NAMALWA (cell line): ENCODE measurements around the gene MRPL17.
"Not testable (repeated sequence)": the region's sequence is repeated elsewhere in the genome, so short reads cannot be mapped to it uniquely, and the experiment has no call there.

Experiments
- DNase-seq: peaks from one replicate; pipeline ENCODE4 v3.0.0-alpha.2; 2015; ENCODE audit warnings: low spot score

The MRPL17 gene

DNA sequence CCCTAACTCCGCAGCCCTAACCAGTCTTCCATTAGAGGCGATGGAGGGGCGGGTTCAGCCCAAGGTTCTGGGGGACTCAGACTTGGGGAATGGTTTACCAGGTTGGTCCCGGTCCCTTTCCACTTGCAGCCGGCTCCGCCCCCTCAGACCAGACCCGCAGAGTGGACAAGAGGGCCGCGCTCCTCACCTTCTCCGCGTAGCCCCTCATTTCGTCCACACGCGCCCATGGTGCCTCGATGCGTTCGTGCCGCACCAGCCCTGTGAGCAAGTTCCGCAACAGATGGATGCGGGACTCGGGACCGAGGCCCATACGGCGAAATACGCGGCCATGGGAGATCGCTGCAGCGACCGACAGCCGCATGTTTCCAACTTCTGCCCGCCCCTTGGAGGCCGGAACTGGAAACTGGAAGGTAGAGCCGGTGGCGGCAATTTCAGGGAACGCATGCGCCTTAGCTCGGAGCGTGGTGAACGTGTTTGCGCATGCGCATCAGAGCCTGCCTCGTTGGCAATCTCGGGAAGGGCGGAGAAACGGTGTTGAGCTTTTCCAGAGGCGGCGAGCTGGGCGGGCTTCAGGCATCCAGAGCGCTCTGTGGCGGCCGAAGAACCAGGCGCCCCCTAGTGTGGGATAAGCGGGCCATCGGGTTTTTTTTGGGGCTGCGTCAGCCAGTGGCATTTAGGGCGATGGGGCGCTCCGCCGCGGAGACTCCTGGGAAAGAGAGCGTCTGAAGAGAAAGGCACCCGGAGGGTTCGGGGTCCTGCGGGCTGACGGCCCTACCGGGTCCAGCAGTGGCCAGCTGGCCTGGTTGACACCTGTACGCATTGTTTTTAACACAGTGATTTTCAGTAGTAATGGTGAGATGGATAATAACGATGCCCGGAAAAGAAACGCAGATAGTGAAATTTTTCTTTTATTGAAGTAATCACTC is at the start of gene MRPL17:
Gene MRPL17 (minus strand): TSS at position 405 of the 926 bp plus-strand sequence. CDS start 44 bp downstream, at position 361.
- DNase-seq = peak; percentile 99

DNA sequence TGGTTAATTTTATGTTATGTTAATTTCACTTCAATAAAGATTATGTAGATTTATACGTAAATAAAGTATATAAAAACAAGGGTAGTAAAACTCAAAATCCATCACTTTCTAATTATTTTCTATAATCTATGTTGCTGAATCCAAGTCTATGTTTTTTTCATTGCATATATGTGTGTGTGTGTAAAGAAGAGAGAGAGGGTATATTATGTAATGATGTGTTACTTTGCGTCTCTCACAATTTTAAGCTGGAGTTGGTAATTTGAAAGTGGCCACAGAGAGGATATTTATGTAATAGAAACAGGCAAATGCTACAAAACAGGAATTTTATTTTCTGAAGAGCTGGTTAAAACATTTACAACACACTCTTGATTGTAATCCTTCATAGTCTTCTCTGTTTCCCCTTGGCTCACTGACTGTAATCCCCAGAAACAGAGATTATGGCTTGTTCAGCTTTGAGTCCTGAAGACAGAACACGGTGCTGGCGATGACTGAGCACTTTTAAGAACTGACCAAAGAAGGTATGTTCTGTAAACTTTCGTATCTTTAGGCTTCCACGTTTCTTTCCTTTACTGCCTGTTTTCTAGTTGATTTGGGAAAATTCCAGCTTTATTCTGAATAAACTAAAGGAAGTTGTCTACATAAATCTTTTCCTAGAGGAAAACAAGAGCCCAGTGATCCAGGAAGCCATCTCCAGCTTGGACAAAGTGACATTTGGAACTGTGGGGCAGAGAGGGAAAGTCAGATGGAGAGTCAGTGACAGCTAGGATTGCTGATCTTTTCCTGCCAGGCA is 45.0 kb upstream of the MRPL17 start:
- DNase-seq = no peak

DNA sequence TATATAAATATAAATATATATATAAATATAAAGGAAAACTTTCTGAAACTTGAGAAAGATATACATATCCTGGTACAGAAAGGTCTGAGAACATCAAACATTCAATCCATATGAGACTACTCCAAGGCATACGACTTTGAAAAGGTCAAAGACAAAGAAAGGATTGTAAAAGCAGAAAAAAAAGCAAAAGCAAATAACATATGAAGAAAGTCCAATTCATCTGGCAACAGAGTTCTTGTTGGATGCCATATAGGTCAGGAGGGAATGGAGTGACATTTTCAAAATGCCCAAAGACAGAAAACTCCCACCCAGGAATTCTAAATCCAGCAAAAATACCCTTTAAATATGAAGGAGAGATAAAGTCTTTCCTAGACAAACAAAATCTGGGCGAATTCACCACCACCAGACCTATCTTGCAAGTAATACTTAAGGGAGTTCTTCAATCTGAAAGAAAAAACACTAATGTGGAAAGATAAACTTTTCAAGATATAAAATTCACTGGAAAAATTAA is 42.3 kb upstream of the MRPL17 start:
- DNase-seq = no peak

DNA sequence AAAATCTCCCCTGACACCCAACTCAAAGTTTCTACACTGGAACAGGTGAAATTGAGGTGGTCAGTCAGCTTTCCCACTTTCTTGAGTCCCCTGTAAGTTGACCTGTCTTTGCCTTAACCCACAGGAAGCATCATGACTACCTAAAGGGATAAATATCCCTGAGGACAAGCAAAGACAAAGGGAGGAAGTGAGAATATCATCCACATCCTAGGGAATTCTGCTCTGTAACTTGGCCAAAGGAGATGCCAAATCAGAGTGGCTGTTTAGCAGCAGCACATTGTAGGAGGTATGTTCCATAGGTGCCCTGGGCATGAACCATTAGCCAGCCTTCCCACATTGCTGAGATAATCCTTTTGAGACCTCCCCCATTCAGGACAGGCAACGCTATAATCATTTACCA is 40.9 kb upstream of the MRPL17 start:
- DNase-seq = no peak

DNA sequence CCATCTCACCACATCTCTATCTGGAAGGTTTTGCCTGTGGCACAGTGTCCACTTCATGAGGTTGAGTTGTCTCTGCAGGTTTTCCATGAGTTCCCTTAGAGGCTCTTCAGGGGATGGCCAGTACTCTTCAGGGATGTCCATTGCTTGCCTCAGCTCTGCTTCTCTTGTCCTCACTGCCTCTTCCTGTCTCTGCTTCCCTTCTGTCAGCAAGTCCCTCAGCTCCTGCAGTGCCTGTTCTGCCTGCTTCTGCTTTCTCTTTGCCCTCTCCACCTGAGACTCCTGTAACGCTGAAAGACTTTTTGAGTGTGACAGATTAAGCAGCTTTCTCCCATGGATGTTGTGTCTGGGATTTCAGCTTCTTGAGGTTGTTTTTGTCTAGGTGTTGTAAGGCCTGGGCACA is 38.2 kb upstream of the MRPL17 start:
- no peak for DNase-seq

DNA sequence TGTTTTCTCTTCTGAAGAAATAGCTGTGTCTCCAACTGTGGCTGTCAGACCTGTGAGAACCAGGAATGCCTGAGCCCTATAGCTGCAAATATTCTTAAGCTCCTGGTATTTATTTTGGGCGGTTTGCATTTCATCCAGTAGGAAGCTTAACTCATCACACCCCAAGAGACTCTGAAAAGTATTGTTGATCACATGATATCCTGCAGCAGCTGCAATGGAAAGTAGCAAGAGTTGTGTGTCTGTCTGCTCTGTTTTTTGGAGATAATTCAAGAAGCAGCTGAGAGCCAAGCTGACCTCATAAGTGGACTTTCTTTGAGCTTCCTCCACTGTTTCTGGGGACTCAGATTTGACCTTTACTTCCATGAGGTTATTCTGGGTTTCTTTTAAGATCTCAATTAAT is 36.4 kb upstream of the MRPL17 start:
- no peak for DNase-seq

DNA sequence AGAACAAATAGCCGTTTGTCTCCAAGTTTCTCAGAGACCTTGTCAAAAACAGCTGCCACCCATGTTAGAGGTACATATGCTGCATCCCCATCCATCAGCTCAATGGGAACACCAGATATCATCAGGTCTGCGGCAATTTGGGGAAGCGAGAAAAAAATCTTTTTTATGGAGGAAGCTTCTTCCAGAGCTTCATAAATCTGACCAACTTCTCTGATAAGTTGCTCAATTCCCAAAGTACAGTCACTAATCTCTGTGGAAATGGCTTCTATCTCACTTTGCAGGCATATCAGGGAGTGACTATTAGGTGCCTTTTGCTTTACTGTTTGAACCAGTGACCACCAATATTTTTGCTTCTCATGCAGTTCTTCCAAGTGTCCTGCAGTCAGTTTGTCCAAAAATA is 34.3 kb upstream of the MRPL17 start:
- no peak for DNase-seq

DNA sequence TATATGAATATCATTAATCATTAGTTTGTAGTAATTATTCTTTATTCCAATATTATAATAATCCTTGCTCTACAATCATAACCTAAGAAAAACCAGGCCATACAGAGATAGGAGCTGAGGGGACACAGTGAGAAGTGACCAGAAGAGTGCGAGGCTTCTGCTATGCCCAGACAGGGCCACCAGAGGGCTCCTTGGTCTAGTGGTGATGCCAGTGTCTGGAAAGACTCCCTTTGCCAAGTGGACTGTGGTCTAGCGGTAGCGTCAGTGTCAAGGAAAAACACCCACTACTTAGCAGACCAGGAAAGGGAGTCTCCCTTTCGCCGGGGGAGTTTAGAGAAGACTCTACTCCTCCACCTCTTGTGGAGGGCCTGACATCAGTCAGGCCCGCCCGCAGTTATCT is 28.4 kb upstream of the MRPL17 start:
- peak; percentile 51 for DNase-seq

DNA sequence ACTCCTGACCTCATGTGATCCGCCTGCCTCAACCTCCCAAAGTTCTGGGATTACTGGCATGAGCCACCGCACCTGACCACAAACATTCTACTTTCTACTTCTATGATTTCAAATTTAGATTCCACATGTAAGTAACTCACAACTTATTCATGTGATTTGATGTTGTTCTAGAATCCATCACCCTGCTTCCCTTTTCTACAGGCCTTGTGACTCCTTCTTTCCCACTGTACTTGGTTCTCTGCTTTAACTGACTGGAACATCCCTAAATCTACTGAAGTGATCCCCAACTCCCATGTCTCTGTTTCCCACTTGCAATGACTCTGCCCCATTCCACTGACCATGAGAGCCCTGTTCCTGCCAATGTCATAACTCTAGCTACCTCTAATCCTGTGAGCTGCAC is 25.7 kb upstream of the MRPL17 start:
- no peak for DNase-seq

DNA sequence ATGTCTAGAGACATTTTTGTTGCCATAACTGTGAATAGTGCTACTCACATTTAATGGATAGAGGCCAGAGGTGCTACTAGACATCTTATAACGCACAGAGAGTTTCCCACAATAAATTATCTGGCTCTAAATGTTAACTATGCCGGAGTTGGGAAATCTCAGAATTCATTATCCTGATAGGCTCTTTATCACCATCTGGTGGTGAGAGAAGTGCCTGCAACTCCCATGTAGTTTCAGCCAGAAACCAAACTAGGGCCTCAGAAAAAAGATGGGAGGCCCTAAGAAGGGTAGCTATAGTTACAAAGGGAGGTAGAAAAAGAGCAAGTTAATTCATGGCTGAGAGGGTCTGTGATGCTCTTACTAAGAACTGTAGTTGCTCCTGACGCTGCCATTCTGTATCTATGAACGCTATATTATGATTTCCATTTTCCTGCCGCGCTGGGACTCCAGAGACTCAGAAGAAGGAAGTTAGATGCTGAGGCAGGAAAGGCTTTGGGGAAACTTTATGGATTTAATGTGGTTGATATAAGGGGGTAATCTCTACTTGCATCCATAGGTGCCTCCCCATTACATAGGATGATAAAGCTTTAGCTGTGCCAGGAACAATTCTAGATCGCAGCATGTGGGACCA is 22.9 kb upstream of the MRPL17 start:
- DNase-seq = peak; percentile 73

DNA sequence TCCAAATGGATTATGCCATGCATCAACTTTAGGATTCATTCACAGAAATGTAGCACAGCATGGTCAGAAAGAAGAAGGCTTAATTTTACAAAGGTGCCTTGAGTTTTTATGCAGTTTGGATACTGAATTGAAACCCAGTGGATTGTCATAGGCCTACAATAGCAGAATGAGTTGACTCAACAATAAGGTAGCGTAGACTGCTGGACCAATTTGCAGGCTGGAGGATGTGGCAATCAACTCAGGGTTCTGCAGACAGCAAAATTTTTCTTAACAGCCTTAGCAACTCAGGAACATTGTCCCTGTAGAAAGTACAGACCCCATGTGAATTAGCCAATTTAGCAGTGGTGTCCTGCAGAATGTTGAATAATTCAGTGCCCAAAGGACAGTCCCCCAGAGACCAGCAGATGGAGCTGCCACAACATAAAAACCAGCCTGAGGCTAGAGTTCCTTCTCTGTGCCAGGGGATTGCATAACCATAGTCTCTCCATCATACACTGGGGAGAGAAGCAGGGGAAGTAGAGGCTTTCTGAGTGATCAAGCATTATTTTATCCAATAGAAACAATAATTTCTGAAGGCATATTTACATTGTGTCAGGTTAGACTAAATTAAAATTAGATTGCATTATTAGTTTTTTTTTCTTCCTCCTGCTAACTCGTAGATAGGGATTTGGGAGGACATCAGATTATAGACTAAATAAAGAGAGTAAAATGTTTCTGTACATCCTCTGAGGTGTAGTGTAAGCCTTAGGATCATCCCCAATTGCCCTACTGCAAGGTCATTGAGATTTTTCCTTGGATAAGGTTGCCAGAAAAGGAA is 20.3 kb upstream of the MRPL17 start:
- DNase-seq = peak; percentile 66

DNA sequence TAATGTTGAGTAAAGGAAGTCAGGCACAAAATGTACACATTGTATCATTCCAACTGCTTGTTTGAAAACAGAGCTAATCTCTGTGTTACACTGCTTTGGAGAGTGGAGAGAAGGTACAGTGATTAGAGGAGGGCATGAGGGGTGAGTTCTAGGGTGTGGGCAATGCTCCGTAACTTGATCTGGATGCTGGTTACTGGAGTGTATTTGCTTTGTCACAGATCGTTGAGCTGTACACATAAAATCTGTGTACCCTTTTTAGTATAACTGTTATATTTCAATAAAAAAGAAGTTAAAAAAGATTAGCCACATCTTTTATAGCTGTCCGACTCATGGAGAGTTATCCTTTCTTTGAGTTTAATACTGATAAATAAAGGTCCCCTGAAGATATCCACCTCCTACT is 18.8 kb upstream of the MRPL17 start:
- DNase-seq = not testable (repeated sequence)

DNA sequence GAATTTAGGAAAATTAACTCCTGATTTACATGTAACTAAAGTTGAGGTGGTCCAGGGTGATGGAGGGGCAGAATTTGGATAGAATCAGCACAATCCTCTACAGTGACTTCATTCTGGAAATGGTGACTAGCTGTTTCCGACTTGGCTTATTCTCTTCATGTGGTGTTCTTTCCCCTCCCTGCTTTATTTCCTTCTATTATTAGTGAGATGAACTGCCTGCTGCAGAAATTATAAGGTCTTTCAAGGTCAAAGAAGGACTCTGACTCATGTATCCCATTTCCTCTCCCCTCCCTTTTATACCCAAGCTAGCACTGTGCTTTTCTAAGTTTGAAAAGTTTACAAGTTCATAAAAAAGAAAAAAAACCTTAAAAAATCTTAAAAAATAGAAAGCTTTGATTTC is 12.2 kb upstream of the MRPL17 start:
- DNase-seq = no peak

DNA sequence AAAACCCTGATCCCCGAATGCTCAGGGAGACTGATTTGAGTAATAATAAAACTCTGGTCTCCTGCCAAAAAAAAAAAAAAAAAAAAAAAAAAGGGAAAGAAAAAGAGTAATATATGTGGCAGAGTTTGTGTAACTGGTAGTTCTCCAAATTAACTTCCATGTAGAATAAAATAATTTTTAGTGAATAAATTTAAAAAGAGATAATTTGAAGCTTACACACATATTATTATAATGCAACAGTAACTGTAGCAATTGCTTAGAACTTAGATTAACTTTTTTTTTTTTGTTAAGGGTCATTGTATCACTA is 11.0 kb upstream of the MRPL17 start:
- no peak for DNase-seq

DNA sequence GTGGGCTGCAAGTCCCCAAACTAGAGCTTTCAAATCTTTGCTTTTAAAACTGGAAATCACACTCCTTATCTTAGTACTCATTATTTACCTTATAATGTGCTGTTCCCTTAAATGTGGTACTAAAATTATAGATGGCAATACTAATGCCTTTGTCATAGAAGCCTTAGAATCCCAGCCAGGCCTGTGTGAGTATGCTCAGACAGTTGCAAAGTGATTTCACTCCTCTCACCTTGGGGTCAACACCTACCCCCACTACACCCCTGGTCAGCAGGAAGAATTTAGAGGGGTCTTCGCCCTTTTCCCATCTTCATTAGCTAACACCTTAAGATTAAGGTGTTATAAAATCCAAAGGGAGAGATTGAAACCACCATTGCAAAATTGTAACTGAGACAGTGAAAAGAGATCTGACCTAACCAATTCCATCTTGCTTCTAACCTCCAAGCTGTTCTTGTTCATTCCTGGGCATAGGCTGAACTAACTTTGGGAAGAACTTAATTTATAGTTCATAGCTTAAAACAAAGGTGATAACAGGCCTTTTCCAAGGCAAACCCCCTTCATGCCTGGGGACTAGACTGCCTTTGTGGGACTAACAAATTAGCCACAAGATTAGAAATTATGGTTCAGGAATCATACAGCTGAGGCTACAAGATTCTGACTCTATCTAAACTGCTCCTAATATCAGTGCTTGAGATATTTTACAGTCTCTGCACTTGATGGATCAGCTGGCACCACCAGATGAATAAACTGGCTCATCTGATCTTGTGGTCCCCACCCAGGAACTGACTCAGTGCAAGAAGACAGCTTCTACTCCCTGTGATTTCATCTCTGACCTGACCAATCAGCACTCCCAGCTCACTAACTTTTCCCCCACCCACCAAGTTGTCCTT is 10.4 kb upstream of the MRPL17 start:
- no peak for DNase-seq

DNA sequence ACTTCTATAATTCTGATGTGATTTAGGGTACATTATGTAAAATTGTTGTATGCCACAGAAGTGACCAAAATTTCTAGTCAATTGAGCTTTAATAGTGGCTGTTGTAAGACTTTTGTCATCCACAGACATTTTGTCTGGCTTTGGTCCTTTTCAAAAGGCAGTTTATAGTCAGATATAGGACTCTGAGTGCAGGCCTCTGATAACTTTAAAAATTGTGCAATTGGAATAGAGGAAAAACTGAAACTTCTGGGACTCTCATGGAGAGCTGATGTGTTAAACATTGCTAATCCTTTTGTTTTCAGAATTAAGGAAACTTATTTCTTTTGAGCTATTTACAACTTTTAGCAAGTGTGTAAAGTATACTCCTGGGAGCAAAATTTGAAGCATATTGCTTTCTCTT is 9.0 kb upstream of the MRPL17 start:
- no peak for DNase-seq

DNA sequence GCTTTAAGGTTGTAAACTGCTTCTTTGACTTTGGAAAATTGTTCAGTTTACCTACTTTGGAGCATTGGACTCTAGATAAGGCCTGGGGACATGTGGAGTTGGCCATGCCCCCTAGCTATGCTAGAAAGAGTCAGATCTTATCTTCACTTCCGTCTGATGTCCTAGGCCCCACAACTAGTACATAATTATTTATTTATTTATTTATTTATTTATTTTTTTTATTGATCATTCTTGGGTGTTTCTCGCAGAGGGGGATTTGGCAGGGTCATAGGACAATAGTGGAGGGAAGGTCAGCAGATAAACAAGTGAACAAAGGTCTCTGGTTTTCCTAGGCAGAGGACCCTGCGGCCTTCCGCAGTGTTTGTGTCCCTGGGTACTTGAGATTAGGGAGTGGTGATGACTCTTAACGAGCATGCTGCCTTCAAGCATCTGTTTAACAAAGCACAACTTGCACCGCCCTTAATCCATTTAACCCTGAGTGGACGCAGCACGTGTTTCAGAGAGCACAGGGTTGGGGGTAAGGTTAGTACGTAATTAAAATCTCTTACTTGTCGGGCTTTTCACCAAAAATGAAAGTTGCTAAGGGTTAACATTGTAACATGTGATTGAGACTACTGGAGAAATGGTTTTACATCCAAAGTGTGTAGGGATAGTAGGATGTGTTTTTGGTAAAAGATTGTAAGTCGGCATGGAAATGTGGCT is 7.4 kb upstream of the MRPL17 start:
- not testable (repeated sequence) for DNase-seq

DNA sequence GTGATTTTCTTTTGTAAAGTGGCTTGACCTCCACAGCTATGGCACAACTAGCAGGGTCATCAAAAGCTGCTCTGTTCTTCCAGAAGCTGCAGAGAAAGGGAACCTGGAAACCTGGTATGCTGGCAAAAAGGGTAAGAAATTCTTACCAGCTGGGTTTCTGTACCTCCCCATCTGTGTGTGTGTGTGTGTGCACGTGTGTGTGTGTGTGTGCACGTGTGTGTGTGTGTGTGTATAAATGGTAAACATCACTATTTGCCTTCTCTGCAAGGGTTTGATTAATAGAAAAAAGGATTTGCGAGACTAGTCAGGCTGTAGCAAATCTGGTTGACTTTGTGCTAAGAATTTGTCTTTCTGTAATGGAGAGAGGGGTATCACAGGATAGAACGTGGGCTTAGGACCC is 4.7 kb upstream of the MRPL17 start:
- no peak for DNase-seq

DNA sequence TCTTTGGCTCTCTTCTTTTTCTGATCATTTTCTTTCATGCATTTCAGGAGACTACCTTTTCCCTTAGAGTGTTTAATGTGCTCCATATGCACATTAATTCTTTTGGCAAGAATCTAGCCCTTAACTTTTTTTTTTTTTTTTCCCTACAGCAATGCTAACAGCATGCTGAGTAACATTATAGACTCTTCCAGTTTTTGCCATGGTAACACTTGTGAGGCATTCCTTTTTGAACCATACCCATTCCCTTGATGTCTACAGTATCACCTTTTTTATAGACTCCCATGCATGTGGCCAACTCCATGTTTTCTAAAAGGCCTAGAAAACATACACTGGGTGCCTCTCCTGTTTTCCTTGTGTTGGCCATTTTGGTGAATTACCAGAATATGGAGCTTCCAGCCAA is 2.9 kb upstream of the MRPL17 start:
- DNase-seq = no peak

DNA sequence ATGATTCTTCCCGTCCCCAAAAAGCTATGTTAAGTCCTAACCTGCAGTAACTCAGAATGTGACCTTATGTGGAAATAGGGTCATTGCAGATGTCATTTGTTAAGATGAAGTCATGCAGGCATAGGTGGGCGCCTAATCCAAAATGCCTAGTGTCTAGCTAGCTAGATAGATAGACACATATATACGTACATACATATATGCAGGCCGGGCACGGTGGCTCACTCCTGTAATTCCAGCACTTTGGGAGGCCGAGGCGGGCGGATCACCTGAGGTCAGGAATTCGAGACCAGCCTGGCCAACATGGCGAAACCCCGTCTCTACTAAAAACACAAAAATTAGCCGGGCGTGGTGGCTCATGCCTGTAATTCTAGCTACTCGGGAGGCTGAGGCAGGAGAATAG is 928 bp upstream of the MRPL17 start:
- DNase-seq = peak; percentile 9
